ENCODE data around the gene BARD1.
"Not testable (repeated sequence)": the region's sequence is repeated elsewhere in the genome, so short reads cannot be mapped to it uniquely, and the experiment has no call there.

The BARD1 gene

DNA sequence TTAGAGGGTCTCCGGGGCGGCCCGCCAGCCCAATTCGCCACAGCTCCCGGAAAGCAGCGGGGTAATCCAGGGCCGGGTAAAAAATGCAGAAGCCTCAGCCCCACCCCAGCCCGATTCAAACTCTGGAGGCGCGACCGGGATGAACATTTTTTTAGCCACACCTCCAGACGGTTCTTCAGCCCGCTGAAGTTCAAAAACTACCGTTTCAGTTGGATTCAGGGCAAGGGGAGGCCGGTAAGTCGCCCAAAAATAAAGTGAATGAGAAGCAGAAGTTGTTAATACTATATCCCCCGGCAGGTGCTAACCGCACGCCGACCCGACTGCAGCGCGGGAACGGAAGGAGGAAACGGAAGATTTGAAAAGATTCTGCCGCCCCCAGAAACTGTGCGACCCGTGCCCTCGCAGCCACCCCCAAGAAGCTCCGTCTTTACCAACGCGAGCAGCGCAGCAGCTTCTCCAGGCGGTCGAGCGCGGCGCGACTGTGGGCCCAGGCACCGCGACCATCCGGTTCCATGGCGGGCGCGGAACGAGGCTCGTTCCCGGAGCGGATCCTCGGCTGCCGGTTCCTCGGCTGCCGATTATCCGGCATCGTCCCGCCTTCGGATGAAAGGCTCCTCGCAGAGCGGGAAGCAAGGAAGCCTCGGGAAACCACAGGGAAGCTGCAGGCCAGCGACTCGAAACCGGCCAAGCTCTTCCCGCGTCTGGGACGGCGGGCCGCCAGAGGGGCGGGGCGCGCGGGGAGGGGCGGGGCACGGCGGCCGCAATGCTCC is at the start of gene BARD1:
TSS of gene BARD1 (minus strand) at position 703 of the 770 bp plus-strand sequence. CDS start at position 589, 114 bp downstream.
- DNase-seq = peak; percentile 29

DNA sequence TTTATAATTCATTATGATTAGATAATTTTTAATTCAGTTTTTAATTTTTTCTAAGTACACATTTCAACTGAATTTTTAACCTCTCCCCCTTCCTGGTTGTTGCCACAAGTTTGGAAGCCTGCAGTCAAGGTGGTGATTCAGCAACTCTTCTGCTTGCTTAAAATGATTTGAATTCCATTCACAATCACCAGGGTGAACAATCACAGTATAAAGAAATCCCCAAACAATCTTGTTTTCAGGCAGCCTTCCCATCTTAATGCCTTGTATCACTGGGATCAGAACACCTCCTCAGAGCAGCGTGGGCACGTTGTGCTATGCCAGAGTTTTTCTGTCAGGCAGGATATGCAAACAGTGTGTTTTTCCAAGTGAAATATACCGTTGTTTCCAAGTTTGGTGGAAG is 46.7 kb upstream of the BARD1 start:
- DNase-seq = no peak

DNA sequence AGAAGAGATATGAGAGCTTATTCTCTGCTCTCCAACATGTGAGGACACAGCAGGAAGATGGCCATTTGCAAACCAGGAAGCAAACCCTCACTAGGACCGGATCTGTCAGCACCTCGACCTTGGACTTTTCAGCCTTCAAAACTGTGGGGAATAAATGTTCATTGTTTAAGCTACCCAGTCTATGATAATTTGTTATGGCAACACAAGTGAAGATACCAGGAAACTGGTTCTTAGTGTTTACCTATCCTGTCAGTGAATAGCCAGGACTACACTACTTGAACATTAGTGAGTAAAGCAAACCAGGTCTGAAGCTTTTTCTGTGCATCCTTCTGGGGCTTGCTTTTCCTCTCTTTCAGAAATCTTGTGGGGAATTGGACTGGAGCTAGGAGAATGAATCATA is 44.4 kb upstream of the BARD1 start:
- no peak for DNase-seq

DNA sequence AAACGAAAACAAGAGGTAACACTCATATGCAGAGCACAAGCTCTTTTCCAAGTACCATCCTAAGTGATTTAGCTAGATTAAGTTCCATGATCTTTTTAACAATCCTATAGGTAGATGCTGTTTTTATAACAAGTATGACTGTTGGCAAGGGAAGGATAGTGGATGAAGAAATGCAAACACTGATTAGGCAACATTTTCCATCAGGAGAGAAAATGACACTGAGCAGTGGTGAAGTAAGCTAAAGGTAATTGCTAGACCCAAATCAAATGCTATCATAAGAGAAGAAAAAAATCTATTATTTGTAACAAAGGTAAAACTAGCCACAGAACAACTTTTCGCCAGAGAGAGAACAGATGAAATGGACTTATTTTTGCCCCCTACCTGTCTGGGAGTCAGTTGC is 34.3 kb upstream of the BARD1 start:
- no peak for DNase-seq

DNA sequence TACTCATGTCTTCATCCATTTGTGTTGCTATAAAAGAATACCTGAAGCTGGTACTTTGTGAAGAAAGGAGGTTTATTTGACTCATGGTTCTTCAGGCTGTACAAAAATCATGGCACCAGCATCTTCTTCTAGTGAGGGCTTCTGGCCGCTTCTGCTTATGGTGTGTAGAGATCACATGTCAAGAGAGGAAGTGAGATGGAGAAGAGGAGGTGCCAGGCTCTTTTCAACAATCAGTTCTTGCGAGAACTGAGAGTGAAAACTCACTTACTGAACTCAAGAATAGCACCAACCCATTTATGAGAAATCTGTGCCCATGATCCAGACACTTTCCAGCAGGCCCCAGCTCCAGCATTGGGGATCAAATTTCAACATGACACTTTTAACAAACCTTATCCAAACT is 30.0 kb upstream of the BARD1 start:
- DNase-seq = no peak

DNA sequence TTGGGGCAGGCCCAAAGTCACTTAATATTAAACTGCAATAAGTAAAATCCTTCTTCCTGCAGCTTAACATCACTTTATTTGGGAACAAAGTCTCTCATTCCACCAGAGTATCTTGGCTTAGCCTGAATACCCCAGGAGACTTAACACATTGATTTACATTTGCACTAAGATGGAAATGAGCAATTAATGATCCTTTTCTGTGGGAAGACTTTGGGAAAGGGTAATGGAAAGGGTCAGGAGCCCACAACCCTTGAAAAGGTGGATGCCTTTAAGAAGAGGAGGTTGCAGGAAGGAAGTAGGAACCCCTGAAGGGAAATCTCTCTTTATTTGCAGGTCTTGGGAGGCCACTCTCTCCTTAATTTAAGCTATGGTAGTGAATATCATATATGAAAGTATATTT is 28.0 kb upstream of the BARD1 start:
- DNase-seq = no peak

DNA sequence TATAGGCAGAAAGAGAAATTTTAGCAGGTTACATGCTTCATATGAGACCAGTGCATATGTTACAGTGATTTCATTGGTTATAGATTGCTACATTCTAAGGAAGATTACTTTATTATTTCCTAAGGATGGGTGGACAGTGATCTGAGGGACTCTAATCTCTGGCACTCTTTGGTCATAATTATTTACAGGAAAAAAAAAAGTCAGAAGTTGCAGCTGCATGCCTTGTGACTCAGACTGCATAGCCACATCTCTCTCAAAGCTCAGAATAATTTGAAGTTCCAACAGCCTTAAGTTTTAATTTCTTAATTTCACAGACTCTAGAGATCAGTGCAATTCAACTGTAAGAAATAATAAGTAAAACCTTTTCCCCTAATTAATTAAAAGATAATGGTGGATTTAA is 27.1 kb upstream of the BARD1 start:
- no peak for DNase-seq

DNA sequence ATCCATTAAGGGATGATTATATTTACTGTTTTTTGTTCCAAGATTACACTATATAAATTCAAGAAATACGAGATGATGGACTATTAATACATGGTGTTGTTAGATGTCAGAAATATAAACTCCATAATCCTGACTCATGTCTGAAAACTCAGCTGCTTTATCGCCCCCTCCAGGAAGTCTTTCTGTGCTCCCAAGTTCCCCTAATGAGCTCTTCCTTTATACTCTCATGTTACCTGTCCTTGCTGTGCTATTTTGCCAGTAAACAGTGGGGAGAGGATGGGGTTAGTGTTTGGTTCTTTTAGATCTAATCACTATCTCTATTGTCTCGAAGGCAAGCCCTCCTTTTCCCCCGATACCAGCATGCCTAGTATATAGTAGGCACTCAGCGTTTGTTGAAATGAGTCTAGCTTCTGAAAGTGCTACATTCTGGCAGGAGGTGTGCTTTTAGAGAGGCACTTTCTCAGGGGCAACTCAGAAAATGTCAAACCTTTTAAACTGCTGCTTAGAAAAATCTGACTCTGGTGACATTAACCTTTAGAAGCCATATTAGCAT is 21.4 kb upstream of the BARD1 start:
- DNase-seq = no peak

DNA sequence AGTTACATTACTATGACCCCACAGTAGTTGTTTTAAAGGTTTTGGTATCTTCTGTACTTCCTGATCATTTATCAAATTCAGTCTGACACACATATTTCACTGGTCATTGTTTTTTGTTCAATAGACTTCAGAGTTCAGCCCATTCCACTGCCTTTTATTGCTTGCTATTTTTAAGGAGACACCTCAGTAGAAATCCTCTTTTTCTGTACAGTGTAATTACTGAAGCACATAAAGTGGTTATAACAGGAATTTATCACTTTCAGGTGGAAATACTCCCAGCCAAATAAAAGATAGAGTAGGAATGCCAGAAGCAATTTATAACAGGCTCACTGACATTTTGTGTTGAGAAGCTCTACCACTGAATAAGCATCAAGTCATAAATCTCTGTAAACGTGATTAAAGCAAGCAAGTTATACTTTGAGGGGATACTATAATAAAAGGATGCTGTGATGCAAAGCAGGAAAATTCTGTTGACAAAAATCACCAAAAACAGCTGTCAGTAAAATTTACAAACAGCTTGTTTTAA is 6.6 kb upstream of the BARD1 start:
- DNase-seq = no peak

DNA sequence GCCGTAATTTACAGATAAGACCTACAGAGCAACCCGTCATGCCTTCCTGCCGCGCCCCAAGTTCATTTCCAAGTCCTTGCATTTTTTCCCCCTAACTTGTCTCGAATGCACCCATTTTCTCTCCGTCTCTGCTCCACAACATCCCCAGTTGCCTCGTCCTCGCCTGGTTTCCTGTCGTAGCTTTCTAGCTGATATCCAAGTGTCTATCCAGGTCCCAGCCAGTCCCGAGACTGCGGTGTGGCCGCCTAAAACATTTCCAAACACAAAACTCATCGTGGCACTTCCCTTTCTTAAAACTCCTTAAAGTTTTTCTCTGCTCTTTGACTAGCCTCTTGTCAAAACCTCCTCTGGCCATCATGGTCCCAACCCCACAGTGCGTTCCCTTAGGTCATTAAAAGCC is 1.2 kb upstream of the BARD1 start:
- DNase-seq = no peak

DNA sequence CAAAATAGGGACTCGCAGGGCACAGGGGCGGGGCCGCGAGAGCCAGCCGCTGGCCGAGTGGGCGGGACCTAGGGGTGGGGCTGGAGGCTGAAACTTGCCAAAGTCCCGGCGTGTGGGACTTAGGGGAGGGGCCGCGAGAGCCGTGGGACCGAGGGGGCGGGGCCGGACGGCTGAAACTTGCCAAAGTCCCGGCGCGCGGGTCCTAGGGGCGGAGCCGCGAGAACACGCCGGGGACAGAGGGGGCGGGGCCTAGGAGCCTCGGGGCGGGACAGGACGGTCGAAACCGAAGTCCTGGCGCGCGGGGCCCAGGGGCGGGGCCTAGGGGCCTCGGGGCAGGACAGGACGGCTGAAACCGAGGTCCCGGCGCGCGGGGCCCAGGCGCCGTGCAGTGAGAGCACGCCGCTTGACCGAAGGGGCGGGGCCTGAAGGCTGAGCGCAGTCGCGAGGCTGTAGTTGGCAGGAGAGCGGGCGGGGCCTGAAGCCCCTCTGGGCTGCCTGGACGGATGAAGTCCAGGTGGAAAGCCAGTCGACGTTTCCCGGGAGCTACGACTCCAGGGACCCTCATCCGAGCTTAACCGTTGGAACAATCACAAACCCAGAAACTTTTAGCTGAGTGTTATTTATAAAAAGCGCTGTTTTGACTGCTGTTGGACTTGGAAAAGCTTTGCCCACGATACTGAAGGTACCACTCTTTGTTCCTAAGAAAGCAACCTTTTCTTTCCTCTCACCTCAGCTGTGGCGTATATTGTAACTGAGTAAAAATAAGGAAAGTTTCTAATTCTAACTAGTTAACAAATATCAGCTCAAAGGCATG is 475 bp upstream of the BARD1 start:
- DNase-seq = peak; percentile 90

DNA sequence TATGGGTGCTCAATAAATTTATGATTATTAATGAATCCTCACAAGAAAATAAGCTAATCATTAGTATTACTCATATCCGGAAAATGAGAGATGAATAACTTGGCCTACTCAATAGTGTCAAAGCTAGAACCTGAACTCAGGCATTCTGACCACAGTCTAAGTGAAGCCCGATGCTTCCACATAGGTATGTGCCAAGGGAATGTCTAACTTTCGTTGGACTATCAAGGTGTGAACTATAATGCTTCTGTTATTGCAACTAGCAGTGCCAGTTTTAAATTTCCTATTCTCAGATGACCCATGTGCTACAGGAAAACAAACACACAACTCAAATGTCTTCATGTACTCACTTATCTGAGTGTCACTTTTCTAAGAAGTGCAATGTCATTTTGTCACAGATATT is 1.8 kb downstream of the BARD1 start:
- DNase-seq = no peak

DNA sequence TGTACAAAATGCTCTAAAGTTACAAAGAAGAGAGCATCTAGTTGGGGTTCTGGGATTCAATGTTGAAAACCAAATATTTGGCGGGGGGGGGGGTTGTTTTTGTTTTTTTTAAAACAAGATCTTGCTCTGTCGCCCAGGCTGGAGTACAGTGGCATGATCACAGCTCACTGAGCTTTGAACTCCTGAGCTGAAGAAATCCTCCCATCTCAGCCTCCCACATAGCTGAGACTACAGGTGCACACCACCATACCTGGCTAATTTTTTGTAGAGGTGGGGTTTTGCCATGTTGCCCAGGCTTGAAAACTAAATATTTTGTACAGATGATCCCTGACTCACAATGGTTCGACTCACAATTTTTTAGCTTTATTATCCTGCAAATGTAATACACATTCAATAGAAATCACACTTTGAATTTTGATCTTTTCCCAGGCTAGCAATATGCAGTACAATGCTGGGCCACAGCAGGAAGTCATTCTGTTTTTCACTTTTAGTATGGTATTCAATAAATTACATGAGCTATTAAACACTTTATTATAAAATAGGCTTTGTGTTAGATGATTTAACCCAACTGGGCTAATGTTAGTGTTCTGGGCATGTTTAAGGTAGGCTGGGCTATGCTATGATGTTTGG is 7.6 kb downstream of the BARD1 start:
- no peak for DNase-seq

DNA sequence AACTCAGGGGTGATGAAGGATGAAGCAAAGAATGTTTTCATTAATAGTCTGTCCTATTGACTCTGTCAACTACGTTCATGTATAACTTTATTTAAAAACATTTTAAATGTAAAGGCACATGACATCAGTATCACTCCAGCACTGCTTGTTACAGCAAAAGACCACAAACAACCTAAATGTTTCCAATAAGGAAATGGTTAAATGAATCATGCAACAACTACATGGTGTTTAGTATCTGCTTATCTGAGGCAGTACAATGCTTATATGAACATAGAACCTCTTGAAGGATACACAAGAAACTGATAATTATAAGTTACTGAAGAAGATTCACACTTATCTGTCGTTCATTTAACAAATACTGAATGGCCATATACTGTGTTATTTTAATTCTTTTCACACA is 8.4 kb downstream of the BARD1 start:
- DNase-seq = no peak

DNA sequence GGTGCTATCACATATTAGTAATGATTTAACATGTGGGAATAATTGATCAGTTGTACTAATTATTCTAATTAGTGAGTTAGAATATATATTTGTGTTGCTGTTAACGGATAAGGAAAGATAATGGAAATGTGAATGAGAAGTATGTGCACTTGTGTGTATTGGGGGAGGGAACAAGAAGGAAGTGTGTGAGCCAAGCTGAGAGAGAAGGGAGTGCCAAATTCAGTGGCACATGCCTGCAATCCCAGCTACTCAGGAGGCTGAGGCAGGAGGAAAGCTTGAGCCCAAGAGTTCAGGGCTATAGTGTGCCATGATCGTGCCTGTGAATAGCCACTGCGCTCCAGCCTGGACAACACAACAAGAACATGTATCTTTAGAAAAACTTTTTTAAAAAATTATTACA is 9.3 kb downstream of the BARD1 start:
- no peak for DNase-seq

DNA sequence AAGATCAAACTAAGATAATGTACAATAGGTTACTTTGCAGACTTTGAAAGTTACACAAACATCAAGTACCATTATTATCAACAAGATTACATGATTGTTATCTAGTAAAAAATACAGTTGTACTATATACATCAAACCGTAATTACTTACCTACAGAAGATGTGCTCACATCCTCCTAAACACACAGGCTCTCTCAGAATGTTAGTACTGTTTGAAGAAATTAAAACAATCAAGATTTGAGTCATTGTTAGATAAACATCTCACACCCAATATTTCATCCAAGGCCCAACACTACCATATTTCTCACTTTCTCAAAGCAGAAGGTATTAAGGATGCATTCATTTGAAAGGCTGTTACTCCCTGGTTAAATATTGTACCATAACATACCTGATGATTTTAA is 12.6 kb downstream of the BARD1 start:
- DNase-seq = no peak

DNA sequence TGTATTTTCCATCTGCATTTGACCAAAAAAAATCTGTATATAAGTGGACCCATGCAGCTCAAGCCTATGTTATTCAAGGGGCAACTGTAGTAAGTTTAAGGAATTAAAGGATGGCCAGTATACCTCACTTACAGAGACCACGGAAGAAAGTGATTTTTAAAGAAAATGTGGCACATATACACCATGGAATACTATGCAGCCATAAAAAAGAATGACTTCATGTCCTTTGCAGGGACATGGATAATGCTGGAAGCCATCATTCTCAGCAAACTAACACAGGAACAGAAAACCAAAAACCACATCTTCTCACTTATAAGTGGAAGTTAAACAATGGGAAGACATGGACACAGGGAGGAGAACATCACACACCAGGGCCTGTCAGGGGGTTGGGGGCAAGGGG is 26.3 kb downstream of the BARD1 start:
- not testable (repeated sequence) for DNase-seq

DNA sequence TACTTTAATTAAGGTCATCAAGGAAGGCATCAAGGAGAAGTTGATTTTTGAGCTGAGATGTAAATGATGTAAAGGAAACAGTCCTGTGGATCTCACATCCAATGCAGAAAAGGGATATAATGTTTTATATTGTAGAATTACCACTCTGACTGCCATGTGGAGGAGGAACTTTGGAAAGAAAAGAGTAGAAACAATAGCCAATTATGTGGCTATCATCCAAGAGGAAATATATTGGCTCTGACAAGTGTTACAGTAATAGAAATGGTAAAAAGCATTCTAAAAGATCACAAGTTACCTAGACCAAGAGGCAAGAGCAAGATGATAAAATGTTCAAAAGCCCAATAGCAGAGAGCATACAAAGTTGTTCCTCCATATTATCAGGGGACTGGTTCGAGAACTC is 26.8 kb downstream of the BARD1 start:
- DNase-seq = no peak

DNA sequence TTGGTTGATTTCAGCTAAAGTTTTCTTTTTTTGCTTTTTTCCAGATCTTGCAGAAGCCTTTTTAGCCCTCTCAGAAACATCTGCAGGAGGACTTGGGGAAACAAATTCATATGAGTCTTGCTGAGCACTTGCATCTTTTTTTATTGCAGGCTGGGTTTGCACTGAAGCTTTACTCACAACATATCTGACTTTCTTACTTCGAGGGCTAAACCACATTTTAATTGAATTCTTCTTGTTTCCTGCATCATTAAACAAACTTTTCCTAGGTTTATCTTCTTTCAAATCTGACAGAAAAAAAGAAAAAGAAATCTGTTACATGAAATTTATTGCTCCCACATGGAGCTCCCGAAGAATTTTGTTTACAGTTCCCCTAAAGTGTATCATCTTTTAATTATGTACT is 28.3 kb downstream of the BARD1 start:
- DNase-seq = no peak

DNA sequence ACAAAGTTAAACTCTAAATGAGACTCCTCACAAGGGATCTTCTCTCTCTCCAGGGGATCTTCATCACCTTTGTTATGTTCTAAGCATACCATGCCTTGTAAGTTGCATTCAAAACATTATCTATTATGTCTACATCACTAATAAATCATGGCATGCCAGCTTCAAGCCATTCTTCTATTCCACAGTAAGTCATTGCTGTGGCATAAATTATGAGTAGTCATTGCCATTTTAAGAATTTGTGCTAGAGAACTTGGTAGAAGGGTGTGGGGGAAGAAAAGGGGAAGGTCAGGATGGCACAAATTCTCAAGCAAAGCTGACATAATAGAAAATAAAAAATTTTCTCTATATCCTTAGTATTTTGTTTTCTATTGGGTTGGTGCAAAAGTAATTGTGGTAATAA is 33.5 kb downstream of the BARD1 start:
- no peak for DNase-seq

DNA sequence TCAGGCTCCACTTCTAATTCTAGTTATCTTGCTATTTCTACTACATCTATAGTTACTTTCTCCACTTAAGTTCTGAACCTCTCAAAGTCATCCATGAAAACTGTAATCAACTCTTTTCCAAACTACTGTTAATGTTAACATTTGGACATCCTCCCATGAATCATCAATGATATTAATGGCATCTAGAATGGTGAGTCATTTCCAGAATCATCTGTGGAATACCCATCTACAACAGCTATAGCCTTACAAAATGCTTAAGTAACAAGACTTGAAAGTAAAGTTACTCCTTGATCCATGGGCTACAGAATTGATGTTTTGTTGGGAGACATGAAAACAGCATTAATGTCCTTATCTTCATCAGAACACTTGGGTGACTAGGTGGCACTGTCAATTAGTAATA is 35.4 kb downstream of the BARD1 start:
- no peak for DNase-seq

DNA sequence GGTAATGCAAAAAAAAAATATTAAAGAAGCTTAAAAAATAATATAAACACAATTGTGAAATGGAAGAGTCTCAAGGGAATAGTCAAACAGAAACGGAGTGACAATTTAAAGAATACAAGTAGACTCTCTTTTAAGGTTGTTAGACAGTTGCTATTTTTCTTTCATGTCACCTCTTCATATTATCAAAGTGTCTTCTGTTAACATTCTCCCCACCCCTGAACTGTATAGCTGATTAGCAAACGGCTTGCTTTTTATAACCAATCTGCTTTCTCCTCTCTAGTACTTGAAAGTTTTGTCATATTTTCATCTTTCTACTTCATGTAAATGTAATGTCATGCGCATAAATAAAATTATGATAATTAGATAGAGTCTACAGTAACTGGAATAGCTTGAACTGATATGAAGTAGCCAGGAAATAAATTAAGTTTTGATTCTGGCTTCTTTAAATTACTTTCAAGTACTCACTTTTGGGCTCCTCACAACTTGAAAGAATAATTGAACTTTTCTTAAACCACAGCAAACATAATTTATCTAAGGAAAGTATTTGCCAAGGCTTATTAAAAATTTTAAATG is 37.0 kb downstream of the BARD1 start:
- no peak for DNase-seq

DNA sequence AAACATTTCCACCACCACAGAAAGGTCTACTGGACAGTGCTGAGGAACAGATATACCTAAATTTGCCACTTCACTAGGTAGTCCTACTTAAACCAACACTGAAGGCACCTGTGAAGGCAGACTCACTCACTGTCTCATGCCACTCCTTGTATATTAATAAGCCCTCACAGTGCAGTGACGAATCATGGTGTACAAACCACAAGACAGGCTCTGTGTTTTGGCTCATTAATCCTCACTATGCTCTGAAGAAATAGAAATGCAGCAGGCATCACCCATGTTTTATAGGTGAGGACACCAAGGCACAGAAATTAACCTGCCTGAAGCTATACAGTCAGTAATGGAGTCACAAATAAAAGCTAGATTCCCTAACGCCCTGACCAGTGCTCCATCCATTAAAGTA is 44.3 kb downstream of the BARD1 start:
- no peak for DNase-seq
